K562 (cell line): ENCODE measurements around the gene TBXA2R. TPM values are rescaled to one million over a fixed set of nuclear protein-coding genes. Genes with fewer than 3 reads are reported as not detected.

Experiments used
- CBX8 ChIP-seq: fragments of 200-600 bp; sonication (generic); IDR thresholded peaks from 2 replicates; pipeline ENCODE4 v1.6.1; 2012; ENCODE audit warnings: borderline replicate concordance, mixed run types, low read depth, mild to moderate bottlenecking, moderate library complexity, mixed read lengths, low read length, control low read depth, inconsistent platforms; ENCODE audit not compliant: poor library complexity, severe bottlenecking; ENCODE audit errors: extremely low read depth
- CUX1 ChIP-seq: fragments of 200-800 bp; sonication (Bioruptor generic); IDR thresholded peaks from 2 replicates; pipeline ENCODE4 v1.6.1; 2016; ENCODE audit warnings: missing genetic modification characterization, missing compliant biosample characterization
- MAX ChIP-seq: sonication (generic); formaldehyde crosslinking; IDR thresholded peaks from 2 replicates; pipeline ENCODE4 v1.9.0; 2022; ENCODE audit warnings: mild to moderate bottlenecking, missing genetic modification reagents
- MCM5 ChIP-seq: fragments of 450-650 bp; IDR thresholded peaks from 2 replicates; pipeline ENCODE4 v1.6.1; 2016; ENCODE audit warnings: low read depth
- NFYB ChIP-seq: IDR thresholded peaks from 2 replicates; pipeline ENCODE4 v1.6.1; 2011; ENCODE audit warnings: mild to moderate bottlenecking, moderate library complexity; ENCODE audit not compliant: insufficient read length; ENCODE audit errors: extremely low read depth
- SMARCC2 ChIP-seq: fragments of 450-650 bp; IDR thresholded peaks from 2 replicates; pipeline ENCODE4 v1.6.1; 2017; ENCODE audit warnings: antibody characterized with exemption, moderate library complexity, mild to moderate bottlenecking, low read depth
- XRCC4 ChIP-seq: IDR thresholded peaks from one replicate; pipeline ENCODE4 v1.6.1; 2011; ENCODE audit not compliant: insufficient read depth, insufficient read length; ENCODE audit errors: extremely low read depth
- ZNF253 ChIP-seq: fragments of 250-450 bp; sonication (Bioruptor Pico); conservative IDR thresholded peaks from 2 replicates; pipeline ENCODE4 v1.6.1; 2021; ENCODE audit warnings: mild to moderate bottlenecking
- ZNF274 ChIP-seq: IDR thresholded peaks from 2 replicates; pipeline ENCODE4 v1.6.1; 2011; ENCODE audit warnings: low read depth, mild to moderate bottlenecking, low read length, moderate library complexity, borderline replicate concordance
- ZNF282 ChIP-seq: sonication (generic); formaldehyde crosslinking; IDR thresholded peaks from 2 replicates; pipeline ENCODE4 v1.8.1; 2023; ENCODE audit warnings: missing genetic modification reagents
- ZNF318 ChIP-seq, 2 experiments: fragments of 450-650 bp; IDR thresholded peaks; 2 replicates each; pipeline ENCODE4 v1.6.1; 2016; ENCODE audit warnings: mild to moderate bottlenecking in 2 of 2, borderline replicate concordance in 1 of 2, low read depth in 1 of 2, moderate library complexity in 1 of 2
- polyA plus RNA-seq, 8 experiments: library from polyadenylated mRNA; depleted of rRNA in 4 of 8; stranded (reverse) in 5 of 8; unstranded in 3 of 8; fragments of >200 nt; fragmentation: Nextera tagmentation in 2 of 8; fragmentation: Illumina TruSeq in 1 of 8; extraction: Ambion mirVana in 2 of 8; extraction: Trizol in 1 of 8; gene quantifications; 2 replicates each; pipeline versions ENCODE4 v1.2.1 to v1.2.3, GENCODE V29; 2011 to 2014; ENCODE audit warnings: inconsistent platforms in 1 of 8, missing spikeins in 1 of 8
- total RNA-seq, 7 experiments: library from RNA; depleted of rRNA in 6 of 7; stranded (reverse); fragments of >200 nt in 6 of 7; fragmentation: Illumina TruSeq in 2 of 7; extraction: Trizol in 2 of 7; gene quantifications; 2 replicates each; pipeline versions ENCODE4 v1.2.1 to v1.2.3, GENCODE V29; 2011 to 2021; ENCODE audit warnings: low replicate concordance in 1 of 7

TBXA2R gene
- total and polyA plus RNA-seq, 9 of the 15 experiments (the other 6 are each of a cell fraction or from before 2014, with no cell fraction given): 1.5 to 24.0 (median 2.8) TPM

GRCh38 chr19:3580156-3580934 lies 26.3 kb downstream of the TBXA2R start (continued):
- TF ChIP-seq CBX8 (no peak), MCM5 (no peak), CUX1 (CRISPR knock-in tag) (no peak), ZNF318 (IDR thresholded peaks at IDR 0.05; ENCODE audit: borderline replicate concordance in 1 of 2, low read depth in 1 of 2) (peak in 1 of 2 experiments; percentile 40; a peak in 1 of 4 replicates), NFYB (no peak), ZNF253 (CRISPR knock-in tag) (no peak), ZNF274 (no peak), XRCC4 (no peak), ZNF282 (no peak), MAX (CRISPR knock-in tag) (no peak), SMARCC2 (peak; percentile 69; the same call in 1 of the 2 replicates)
